Activated T-helper 1 cell treated with anti-CD3 and anti-CD28 coated beads, Interleukin-12 subunit alpha, Interleukin-12 subunit beta, Interleukin-2, Interleukin-4 antibody, amounts not matched to agents 30 ng/mL and 10 ng/mL and 1 ng/mL, durations not matched to agents 14 hours and 24 hours and 36 hours (primary cell): ENCODE results near the gene DRICH1. TPM values are rescaled to one million over a fixed set of nuclear protein-coding genes. Genes with fewer than 3 reads are reported as not detected.
"Not testable (repeated sequence)": the region's sequence is repeated elsewhere in the genome, so short reads cannot be mapped to it uniquely, and the experiment has no call there.

Experiments
- DNase-seq: peaks from one replicate; pipeline ENCODE4 v3.0.0; 2021; ENCODE audit warnings: low spot score
- H3K27ac Mint-ChIP-seq: one replicate; pipeline ENCODE4 v1.8.0; 2021; ENCODE audit warnings: mild to moderate bottlenecking, mixed read lengths
- H3K27me3 Mint-ChIP-seq: one replicate; pipeline ENCODE4 v1.8.0; 2022; ENCODE audit warnings: mild to moderate bottlenecking, moderate library complexity, mixed read lengths; ENCODE audit not compliant: insufficient read depth
- H3K36me3 Mint-ChIP-seq: one replicate; pipeline ENCODE4 v1.8.0; 2021; ENCODE audit warnings: low read depth, mixed read lengths
- H3K4me1 Mint-ChIP-seq: one replicate; pipeline ENCODE4 v1.8.0; 2021; ENCODE audit warnings: low read depth, mixed read lengths
- H3K4me3 Mint-ChIP-seq: one replicate; pipeline ENCODE4 v1.8.0; 2021; ENCODE audit warnings: mild to moderate bottlenecking, moderate library complexity, mixed read lengths
- H3K9me3 Mint-ChIP-seq: one replicate; pipeline ENCODE4 v1.8.0; 2021; ENCODE audit warnings: mixed read lengths
- intact Hi-C: fragments of 100-400 bp; cut with micrococcal nuclease; formaldehyde crosslinking; loops from one replicate; pipeline ENCODE4 v1.15.1; 2024
- total RNA-seq: library from RNA; stranded (reverse); gene quantifications from 2 replicates; pipeline ENCODE4 v1.2.3, GENCODE V29; 2022

Gene DRICH1, protein sequence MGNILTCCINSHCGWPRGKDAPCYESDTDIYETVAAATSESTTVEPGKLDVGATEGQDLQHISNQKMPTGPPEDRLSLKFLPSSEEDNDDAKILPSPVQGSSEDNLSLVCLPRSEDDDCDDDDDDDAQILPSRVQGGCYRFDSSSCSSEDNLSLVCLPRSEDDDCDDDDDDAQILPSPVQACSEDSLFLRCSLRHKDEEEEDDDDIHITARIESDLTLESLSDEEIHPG
- total RNA-seq = 0.34 and 0.65 TPM in 2 replicates

DNA sequence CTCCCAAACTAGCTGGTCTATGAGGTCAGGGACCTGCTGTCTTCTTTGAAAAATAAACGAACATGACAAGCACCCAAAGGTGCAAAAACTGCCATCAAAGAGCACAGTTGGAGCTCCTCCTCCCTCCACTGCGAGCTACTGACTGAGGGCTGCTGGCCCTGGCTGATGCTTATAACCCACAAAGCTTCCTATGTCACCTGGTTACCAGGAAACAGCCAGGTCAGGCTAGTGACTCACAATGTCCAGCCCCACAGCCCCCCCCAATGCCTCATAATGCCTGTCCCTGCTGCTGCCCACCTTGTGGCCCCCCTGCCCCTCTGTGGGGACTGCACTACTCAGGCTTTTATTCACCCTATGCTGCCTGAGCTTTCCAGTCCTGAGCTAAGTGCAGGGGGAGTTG, at the start of gene DRICH1:
Gene DRICH1, minus strand, starts transcription at position 144 of the 400 bp plus-strand sequence. CDS start 298 bp downstream, outside the sequence.
- Mint-ChIP-seq H3K27ac (no peak within 1 kb of the TSS), H3K9me3 (no peaks in the 10 kb centered on the region)

DNA sequence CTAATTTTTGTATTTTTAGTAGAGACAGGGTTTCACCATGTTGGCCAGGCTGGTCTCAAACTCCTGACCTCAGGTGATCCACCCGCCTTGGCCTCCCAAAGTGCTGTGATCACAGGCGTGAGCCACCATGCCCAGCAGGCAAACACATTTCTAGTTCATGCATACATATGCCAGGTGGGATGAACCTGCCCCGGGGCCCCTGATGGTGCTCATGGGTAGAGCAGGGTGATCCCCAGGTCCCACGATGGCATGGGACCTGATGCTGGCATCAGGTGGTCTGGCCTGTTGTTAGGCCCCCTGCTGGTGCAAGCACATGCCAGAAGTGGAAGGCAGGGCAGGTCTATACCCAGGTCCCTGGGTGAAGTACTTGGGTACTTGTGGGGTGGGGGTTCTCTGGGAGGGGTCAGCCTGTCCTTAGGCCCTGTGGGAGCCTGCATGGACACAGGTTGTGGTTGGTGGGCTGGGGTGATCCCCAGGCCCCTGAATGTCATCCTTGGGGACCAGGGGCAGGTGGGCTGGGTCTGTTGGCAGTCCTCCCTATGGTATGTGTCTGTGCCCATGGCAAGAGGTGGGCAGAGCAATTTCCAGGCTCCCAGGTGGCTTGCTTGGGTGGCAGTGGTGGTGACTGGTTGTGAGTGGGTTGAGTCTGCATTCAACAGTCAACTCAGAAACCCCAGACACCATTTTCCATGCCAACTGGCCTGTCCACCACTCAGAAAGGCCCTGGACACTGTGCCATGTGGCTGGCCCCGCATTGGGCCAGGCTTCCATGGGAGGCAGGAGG, 49.1 kb upstream of the DRICH1 start:
- H3K36me3 Mint-ChIP-seq = peaks cover 7% of the 10 kb centered on the region
- no peak overlapping the region for H3K4me3 Mint-ChIP-seq
- no peak for DNase-seq
- H3K9me3 Mint-ChIP-seq = no peaks in the 10 kb centered on the region
- H3K27ac Mint-ChIP-seq = no peak overlapping the region
- no peaks in the 10 kb centered on the region for H3K27me3 Mint-ChIP-seq
- peaks cover 6% of the 10 kb centered on the region for H3K4me1 Mint-ChIP-seq
- intact Hi-C loops = no loop called here

More for the DNA sequence above, at the start of gene DRICH1:
- no peaks in the 10 kb centered on the region for H3K27me3 Mint-ChIP-seq
- no peak within 1 kb of the TSS for H3K4me3 Mint-ChIP-seq
- intact Hi-C loops = no loop called here
- peaks cover 12% of the 10 kb centered on the region for H3K4me1 Mint-ChIP-seq
- H3K36me3 Mint-ChIP-seq = no peaks in the 10 kb centered on the region
- no peak for DNase-seq

DNA sequence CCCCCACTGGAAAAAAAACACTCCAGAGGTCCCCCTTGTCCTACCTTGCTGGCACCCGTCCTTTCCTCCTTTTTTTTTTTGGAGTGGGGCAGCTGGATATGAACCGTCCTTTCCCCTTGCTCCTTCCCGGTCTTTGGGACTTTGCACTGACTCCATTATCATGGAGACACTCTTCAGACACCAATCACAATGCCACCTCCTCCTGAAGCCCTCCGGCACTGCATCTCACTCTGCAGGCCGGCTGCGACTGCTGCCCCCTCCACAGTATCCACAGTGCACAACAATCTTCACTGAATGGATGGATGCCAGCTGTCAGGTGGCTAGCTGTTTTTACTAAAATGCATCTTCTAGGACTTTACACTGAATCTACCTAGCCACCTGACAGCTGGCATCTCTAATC, 46.0 kb upstream of the DRICH1 start:
- peaks cover 9% of the 10 kb centered on the region for H3K4me1 Mint-ChIP-seq
- H3K4me3 Mint-ChIP-seq = no peak overlapping the region
- no peak overlapping the region for H3K27ac Mint-ChIP-seq
- no peaks in the 10 kb centered on the region for H3K9me3 Mint-ChIP-seq
- H3K36me3 Mint-ChIP-seq = peaks cover 7% of the 10 kb centered on the region
- no peaks in the 10 kb centered on the region for H3K27me3 Mint-ChIP-seq
- intact Hi-C loops = no loop called here
- DNase-seq = no peak

DNA sequence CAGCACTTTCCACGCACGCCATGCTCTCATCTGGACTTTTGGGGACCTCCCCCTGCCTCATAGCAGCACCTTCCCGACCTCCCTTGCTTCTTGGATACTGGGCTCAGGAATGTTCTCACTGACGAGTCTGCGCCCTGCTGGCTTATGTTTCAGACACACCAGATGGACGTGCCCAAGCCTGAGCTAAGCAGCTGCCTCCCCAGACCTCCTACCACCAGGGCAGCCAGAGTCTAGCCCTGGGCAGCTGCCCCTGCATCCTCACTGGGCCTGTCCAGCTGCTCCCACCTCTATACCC, 45.5 kb upstream of the DRICH1 start:
- Mint-ChIP-seq H3K36me3 (peaks cover 5% of the 10 kb centered on the region), H3K27me3 (no peaks in the 10 kb centered on the region), H3K27ac (peak overlapping the region; percentile 50), H3K4me1 (peaks cover 14% of the 10 kb centered on the region), H3K9me3 (no peaks in the 10 kb centered on the region), H3K4me3 (no peak overlapping the region)
- intact Hi-C loops = no loop called here
- DNase-seq = no peak

DNA sequence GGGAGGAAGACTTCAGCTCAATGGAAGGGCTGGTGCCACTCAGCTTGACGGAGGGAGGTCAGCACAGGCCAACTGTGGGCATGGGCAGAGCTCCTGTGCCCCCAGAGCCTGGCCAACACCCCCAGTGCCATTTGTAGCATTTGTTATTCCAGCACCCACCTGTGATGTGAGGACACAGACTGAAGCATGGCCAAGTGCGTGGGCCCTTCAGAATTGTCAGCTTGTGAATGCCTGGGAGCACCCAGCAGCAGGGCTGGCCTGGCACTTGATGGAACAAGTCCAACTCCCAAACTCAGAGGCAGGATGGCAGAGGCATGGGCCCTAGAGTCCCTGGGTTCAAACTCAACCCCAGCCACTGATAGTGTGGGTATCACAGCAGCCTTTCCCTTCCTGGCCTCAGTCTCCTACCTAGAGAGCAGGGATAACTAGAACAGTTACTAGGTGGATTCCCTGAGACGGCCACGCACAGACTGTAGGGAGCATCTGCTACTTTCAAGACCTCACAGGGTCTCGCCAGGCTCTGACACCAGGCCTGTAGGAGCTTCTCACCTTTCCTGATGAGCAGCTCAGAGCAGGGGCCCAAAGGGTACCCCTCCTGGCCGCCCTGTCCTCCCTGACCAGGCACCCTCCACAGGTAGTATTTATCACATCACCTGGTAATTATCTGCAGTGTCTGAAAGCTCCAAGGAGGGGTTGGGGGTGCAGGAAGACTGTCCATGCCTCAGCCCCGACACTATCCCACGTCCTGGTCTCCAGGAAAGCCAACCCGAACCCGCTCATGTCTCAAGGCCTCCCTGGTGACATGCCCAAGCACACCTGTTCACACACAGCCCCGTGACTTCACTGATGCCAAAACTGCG, 45.0 kb upstream of the DRICH1 start:
- H3K27me3 Mint-ChIP-seq, DNase-seq, intact Hi-C loops, H3K36me3 Mint-ChIP-seq, H3K9me3 Mint-ChIP-seq, H3K4me3 Mint-ChIP-seq: not testable (repeated sequence)
- Mint-ChIP-seq H3K4me1 (peaks cover 17% of the 10 kb centered on the region), H3K27ac (peak overlapping the region; percentile 50)

DNA sequence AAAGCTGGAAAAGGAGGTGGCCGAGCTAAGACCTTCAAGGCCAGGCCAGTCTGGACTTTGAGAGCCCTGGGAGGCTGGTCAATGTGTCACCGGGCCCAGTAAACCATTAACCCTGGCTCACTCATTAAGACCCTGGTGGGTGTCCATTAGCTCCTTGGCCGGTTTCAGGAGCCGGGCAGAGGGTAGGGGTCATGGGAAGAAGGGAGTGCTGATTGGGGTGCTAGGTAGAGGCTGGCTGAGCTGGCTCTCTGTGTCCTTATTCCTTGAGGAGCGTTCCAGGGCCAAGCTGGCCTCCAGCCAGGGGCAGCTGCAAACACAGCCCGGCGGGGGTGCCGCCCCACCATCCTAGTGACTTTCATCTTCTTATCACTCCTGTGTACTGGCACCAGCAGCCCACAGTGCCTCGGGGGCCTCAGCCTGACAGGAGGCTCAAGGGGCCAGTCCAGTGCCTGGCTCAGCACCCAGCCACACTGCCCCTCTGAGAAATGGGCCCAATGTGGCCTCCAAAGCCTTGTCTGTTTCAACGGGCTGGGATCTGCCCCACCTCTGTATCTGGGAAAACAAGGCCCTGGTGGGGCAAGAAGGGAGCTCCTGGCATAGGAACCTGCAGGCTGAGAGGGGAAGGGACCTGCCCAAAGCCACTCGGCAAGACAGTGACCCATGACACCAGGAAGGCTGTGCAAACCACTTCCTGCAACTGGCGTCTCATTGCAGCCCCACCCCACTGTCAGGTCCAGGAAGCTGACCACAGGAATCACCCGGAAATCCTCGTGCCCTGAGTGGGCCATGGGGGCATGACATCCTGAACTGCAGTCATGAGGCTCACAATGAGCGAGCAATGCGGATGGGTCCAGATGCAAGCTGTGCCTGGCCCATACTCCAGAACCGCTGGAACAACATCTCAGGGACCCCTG, 43.6 kb upstream of the DRICH1 start:
- Mint-ChIP-seq H3K36me3 (peaks cover 3% of the 10 kb centered on the region), H3K27ac (no peak overlapping the region), H3K9me3 (no peaks in the 10 kb centered on the region), H3K27me3 (no peaks in the 10 kb centered on the region), H3K4me1 (peaks cover 17% of the 10 kb centered on the region), H3K4me3 (no peak overlapping the region)
- no peak for DNase-seq
- intact Hi-C loops = no loop called here

DNA sequence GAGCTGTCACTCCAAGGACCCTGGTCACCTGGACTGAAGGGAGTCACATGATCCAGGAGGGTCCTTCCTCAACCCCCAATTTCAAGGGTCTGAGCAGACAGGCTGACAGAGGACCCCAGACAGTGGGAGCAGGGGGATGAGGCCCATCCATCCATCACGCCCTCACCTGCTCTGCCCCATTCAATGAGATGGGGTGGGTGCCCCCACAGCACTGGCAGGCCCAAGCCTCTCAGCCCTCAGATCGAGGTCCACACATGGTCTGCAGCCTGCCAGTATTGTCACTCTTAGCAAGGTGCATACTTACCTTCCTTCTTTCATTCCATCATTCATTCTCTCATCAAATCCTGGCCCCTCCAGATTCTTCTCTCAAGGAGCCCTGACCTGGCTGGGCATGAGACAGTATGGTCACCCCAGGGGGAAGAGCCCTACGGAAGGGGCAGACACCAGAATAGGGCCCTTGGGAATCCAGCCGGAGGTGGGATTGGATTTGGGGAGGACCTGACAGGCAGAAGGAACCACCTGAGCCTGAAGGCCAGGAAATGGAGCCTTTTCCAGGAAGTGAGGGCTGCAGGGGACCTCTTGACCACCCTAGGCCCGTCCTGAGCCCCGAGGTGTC, 42.9 kb upstream of the DRICH1 start:
- Mint-ChIP-seq H3K4me1 (peaks cover 17% of the 10 kb centered on the region), H3K27ac (peak overlapping the region; percentile 34)
- DNase-seq, H3K36me3 Mint-ChIP-seq, H3K9me3 Mint-ChIP-seq, H3K27me3 Mint-ChIP-seq, H3K4me3 Mint-ChIP-seq, intact Hi-C loops: not testable (repeated sequence)

DNA sequence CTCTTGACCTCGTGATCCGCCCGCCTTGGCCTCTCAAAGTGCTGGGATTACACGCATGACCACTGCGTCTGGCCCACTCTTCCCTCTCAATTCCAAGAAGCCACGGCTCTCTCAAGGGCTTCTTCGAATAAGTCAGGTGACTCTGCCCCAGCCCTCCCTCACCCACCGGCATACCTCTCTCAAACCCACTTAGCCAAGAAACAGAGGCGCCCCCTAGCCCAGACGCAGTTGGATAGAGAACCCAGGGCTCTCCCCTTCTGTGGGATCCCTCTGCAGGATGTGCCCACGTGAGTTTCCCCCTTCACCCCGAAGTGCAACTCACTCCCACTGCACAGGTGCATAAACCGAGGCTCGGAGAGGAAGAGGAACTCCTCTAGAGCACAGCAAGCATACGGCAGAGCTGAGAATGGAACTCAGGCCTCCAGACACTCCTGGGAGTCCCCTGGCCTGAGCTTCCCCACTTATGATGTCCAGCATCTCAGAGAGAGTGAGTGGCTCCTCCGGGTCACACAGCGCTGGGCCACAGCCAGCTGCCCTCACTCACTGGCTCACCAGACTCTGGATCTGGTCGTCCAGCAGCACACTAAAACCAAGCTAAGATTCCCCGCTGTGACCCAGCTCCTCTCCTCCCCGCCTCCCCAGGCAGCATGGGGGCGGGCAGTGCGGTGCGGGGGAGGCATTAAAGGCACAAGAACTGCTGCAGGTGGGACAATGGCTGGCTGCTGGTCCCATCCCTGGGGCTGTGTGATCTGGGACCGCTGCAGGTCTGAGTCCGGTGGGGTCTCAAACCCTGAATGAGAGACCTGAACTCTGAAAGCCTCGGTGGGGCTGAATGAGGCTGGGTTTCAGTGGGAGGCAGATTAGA, 41.9 kb upstream of the DRICH1 start:
- Mint-ChIP-seq H3K9me3 (no peaks in the 10 kb centered on the region), H3K27ac (peak overlapping the region; percentile 70)

DNA sequence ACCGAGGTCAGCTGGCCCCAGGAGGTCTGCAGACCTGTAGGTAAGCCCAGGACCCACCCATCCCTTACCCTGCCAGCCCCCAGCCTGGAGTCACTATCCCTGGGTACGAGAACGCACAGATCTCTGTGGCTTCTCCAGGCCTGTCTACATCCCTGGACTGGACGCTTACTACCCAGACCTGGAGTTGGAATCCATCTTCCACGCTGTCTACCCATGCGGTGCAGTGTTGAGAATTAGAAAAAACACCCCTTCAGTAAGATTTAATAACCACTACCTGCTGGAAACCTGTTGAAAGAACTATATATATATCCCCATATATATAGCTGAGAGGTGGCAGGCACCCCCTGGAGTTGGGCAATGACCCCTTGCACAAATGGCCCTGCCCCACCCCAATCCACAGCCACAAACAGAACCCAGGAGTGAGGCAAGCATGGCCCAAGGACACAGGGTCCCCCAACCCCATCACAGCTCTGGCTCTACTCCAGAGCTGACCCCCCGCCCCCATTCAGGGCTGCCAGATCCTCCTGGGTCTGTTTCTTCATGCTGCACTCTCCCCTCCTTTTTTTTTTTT, 41.0 kb upstream of the DRICH1 start:
- Mint-ChIP-seq H3K4me1 (peaks cover 17% of the 10 kb centered on the region), H3K36me3 (peaks cover 2% of the 10 kb centered on the region), H3K27ac (peak overlapping the region; percentile 26), H3K27me3 (no peaks in the 10 kb centered on the region), H3K9me3 (no peaks in the 10 kb centered on the region), H3K4me3 (peak overlapping the region; percentile 26)
- DNase-seq = no peak
- intact Hi-C loops = no loop called here

More for the DNA sequence above, 41.9 kb upstream of the DRICH1 start:
- Mint-ChIP-seq H3K36me3 (no peaks in the 10 kb centered on the region), H3K4me1 (peaks cover 17% of the 10 kb centered on the region), H3K27me3 (no peaks in the 10 kb centered on the region), H3K4me3 (no peak overlapping the region)
- no peak for DNase-seq
- intact Hi-C loops = no loop called here

DNA sequence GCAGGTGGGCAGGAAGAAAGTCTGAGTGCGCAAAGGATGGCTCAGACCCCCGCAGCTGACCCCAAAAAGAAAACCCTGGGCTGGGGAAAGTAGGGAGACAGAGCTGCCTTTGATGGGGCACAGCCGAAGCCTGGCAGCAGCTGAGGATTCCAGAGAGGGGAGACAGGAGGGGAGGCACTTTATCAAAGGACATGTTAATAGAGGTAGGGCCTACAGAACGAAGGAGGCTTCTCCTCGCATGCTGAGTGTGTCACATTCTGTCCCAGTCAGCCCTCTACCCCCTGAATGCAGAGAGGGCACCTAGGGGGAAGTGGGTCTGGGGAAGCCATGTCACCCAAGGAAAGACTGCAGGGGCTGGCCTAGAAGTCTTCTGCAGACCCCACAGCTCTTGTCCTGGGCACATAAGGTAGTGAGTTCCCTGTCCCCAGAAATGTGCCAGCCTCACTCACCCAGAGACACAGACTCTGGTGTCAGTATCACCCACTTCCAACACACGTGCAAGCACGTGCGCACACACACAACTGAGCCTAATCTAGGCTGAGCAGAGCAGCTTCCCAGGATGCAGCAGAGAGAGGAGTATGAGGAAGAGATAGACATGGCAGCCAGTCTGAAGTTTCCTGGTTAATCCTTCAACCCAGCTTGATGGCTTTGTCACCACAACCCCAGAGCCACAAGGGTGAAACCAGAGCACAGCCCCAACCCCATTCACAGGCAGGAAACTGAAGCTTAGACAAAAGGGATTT, 40.4 kb upstream of the DRICH1 start:
- H3K36me3 Mint-ChIP-seq, H3K27me3 Mint-ChIP-seq, H3K4me3 Mint-ChIP-seq, DNase-seq, intact Hi-C loops, H3K9me3 Mint-ChIP-seq: not testable (repeated sequence)
- peaks cover 11% of the 10 kb centered on the region for H3K4me1 Mint-ChIP-seq
- H3K27ac Mint-ChIP-seq = peak overlapping the region; percentile 26

DNA sequence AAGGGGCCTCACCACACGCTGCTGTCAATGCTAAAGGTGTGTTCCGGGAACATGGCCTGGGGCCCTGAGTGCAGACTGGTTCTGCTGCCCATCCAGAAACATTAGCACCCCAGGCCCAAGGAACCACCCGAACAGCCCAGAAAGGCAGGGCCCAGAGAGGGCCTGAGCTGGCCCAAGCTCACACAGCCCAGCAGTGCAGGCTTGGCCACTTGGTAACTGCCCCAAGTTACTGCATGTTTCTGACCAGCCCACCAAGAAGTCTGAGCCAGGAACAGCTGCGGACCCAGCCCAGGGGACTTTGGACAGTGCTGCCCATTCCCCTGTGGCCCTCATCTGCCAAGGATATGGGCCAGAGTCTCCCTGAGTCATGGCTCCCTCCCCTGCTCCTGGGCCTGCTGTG, 39.3 kb upstream of the DRICH1 start:
- H3K4me3 Mint-ChIP-seq, H3K9me3 Mint-ChIP-seq, H3K36me3 Mint-ChIP-seq, DNase-seq, H3K27ac Mint-ChIP-seq, H3K27me3 Mint-ChIP-seq, intact Hi-C loops: not testable (repeated sequence)
- peaks cover 11% of the 10 kb centered on the region for H3K4me1 Mint-ChIP-seq
